ENCODE results near the gene VDR.

VDR gene

GRCh38 chr12:47801904-47802246 is 102.9 kb downstream of the VDR start:
- peak overlapping the region; percentile 57 for H3K27ac ChIP-seq
- ChIA-PET POLR2A (ENCODE audit: low non-redundant PET) (no interaction called here), CTCF (interaction anchor here (1.2 to 1.6 kb wide), 2 partner anchors 12 to 36 kb away, joined by 4 to 6 read pairs; no protein-coding TSS in a partner anchor)
- TF ChIP-seq CTCF (conservative IDR thresholded peaks at IDR 0.05; ENCODE audit: low read depth) = no peak
- no peak for DNase-seq (ENCODE audit: low spot score)

- POLR2A ChIA-PET (ENCODE audit: low non-redundant PET) = no interaction called here
- TF ChIP-seq CTCF (conservative IDR thresholded peaks at IDR 0.05; ENCODE audit: low read depth) = no peak
- DNase-seq (ENCODE audit: low spot score) = no peak
- CTCF ChIA-PET = interaction anchor here (1.2 kb wide), 1 partner anchor 13 kb away, joined by 4 read pairs; no protein-coding TSS in a partner anchor
- peak overlapping the region; percentile 57 for H3K27ac ChIP-seq
Observed at GRCh38 chr12:47801170-47801903, 103.5 kb downstream of the VDR start.

- DNase-seq (ENCODE audit: low spot score) = no peak
- peak overlapping the region; percentile 42 for H3K27ac ChIP-seq
- TF ChIP-seq CTCF (conservative IDR thresholded peaks at IDR 0.05; ENCODE audit: low read depth) = no peak
- CTCF ChIA-PET = no interaction called here
- POLR2A ChIA-PET (ENCODE audit: low non-redundant PET) = no interaction called here
Observed at GRCh38 chr12:47800582-47800981, 104.2 kb downstream of the VDR start.

GRCh38 chr12:47799357-47799955 is 105.3 kb downstream of the VDR start:
- DNase-seq (ENCODE audit: low spot score) = no peak
- TF ChIP-seq CTCF (conservative IDR thresholded peaks at IDR 0.05; ENCODE audit: low read depth) = no peak
- peak overlapping the region; percentile 42 for H3K27ac ChIP-seq
- ChIA-PET CTCF (interaction anchor here (1.3 kb wide), 1 partner anchor 38 kb away, joined by 7 read pairs; no protein-coding TSS in a partner anchor), POLR2A (ENCODE audit: low non-redundant PET) (no interaction called here)

- H3K27ac ChIP-seq = peak overlapping the region; percentile 42
- DNase-seq (ENCODE audit: low spot score) = no peak
- TF ChIP-seq CTCF (conservative IDR thresholded peaks at IDR 0.05; ENCODE audit: low read depth) = no peak
- CTCF ChIA-PET = interaction anchor here (0.7 to 1.3 kb wide), 2 partner anchors 39 to 57 kb away, joined by 3 to 7 read pairs; no protein-coding TSS in a partner anchor
- POLR2A ChIA-PET (ENCODE audit: low non-redundant PET) = no interaction called here
Observed at GRCh38 chr12:47798382-47798948, 106.3 kb downstream of the VDR start.

- POLR2A ChIA-PET (ENCODE audit: low non-redundant PET) = no interaction called here
Observed at GRCh38 chr12:47797441-47797840, 107.4 kb downstream of the VDR start.

More at GRCh38 chr12:47797441-47797840, 107.4 kb downstream of the VDR start:
- no peak for DNase-seq (ENCODE audit: low spot score)
- CTCF ChIA-PET = interaction anchor here (0.6 to 1.4 kb wide), 3 partner anchors 11 to 41 kb away, joined by 5 to 11 read pairs (median 6); no protein-coding TSS in a partner anchor
- peak overlapping the region; percentile 42; the same call in 1 of the 2 replicates for H3K27ac ChIP-seq
- TF ChIP-seq CTCF (conservative IDR thresholded peaks at IDR 0.05; ENCODE audit: low read depth) = no peak
